VCaP (cell line): ENCODE results near the gene ADGRL2.

Source experiments
- H3K27ac ChIP-seq: fragments of 450-650 bp; 2 replicates; pipeline ENCODE4 v1.5.1; 2017
- TF ChIP-seq, protein P1 (sequence below): fragments of 450-650 bp; conservative IDR thresholded peaks from 2 replicates; pipeline ENCODE4 v1.5.1; 2017; ENCODE audit warnings: mild to moderate bottlenecking, moderate library complexity

The ADGRL2 gene

DNA sequence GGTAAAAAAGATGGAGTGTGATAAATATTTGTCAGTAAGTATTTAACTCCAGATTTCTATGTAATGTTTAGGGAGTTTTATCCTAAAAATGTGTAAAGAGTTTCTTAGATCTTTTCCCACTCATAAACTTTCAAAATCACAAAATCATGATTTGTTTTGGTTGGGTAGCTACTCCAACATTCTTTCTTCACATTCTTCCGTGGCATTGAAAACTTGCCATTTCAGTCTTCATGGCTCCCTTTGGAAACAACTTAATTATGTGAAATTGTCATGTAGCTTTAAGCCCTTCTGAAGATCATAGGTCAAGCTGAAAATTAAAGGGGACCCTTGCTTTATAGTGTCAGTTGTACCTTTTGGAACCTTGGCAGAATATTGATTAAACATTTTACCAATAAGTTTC lies 73.2 kb downstream of the ADGRL2 start:
- TF ChIP-seq, protein P1, sequence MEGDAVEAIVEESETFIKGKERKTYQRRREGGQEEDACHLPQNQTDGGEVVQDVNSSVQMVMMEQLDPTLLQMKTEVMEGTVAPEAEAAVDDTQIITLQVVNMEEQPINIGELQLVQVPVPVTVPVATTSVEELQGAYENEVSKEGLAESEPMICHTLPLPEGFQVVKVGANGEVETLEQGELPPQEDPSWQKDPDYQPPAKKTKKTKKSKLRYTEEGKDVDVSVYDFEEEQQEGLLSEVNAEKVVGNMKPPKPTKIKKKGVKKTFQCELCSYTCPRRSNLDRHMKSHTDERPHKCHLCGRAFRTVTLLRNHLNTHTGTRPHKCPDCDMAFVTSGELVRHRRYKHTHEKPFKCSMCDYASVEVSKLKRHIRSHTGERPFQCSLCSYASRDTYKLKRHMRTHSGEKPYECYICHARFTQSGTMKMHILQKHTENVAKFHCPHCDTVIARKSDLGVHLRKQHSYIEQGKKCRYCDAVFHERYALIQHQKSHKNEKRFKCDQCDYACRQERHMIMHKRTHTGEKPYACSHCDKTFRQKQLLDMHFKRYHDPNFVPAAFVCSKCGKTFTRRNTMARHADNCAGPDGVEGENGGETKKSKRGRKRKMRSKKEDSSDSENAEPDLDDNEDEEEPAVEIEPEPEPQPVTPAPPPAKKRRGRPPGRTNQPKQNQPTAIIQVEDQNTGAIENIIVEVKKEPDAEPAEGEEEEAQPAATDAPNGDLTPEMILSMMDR, result no peak
- H3K27ac ChIP-seq, result no peak overlapping the region

DNA sequence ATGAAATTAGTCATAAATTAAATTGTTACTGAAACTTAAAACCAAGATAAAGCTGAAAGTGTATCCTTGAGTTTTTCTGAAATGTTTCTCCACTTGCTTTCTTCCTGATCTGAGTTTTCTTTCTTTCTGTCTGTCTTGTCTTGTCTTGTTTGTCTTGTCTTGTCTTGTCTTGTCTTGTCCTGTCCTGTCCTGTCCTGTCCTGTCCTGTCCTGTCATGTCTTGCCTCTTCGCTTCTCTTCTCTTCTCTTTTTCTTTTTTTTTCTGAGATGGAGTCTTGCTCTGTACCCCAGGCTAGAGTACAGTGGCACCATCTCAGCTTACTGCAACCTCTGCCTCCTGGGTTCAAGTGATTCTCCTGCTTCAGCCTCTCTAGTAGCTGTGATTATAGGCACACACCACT lies 73.7 kb downstream of the ADGRL2 start:
- TF ChIP-seq, protein P1, result no peak
- peak overlapping the region; percentile 85; the same call in 1 of the 2 replicates for H3K27ac ChIP-seq

DNA sequence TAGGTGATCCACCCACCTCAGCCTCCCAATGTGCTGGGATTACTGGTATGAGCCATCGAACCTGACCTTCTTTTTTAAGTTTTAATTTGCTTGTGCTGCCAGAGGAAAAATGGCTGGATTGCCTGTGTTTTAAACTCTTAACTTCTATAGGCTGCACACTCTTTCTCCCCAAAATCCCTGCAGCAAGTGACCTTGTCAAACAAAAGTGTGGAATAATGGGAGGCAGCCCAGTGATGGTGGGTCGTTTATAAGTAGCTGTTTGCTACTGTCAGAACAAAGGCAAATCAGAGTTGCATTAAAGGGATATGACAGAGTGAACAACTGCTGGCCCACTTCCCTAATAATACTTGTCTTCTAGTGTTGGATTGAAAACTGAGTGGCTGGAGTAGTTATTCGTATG lies 74.2 kb downstream of the ADGRL2 start:
- peak overlapping the region; percentile 85; the same call in 1 of the 2 replicates for H3K27ac ChIP-seq
- TF ChIP-seq, protein P1, result no peak

DNA sequence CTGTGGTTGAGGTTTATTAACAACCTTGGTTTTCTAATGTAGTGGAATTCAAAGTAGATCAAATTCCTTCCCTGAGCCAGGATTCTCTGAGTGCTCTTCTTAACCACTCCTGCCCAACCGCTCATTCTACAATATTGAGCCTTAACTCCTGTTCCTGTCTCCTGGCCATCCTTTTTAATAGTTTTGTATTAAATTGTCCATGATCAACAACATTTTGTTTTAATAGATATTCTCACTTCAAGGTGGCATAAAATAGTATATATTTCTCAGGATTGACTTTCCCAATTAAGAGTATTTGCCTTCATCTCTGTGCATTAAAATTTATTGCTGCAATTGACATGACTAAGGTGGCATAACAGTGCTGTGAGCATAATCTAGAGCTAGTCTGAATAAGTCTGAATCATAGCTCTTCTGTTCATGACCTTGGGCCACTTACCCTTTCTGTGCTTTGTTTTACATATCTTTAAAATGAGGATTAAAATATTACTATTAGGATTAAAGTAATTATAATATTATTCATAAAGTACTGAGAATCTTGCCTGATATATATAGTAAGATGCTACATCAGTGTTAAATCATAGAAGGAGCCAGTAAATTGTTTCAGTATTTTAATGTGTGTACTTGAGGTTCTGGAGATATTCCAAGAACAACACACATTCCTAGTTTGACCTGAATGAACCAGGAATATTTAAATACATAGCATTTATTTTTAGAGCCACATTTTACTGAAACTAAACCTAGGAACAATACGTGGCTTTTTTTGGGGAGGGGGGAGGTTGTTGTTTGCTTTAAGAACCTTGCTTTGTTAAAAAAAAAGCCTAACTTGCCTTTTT lies 76.4 kb downstream of the ADGRL2 start:
- TF ChIP-seq, protein P1, result no peak
- peak overlapping the region; percentile 85 for H3K27ac ChIP-seq

DNA sequence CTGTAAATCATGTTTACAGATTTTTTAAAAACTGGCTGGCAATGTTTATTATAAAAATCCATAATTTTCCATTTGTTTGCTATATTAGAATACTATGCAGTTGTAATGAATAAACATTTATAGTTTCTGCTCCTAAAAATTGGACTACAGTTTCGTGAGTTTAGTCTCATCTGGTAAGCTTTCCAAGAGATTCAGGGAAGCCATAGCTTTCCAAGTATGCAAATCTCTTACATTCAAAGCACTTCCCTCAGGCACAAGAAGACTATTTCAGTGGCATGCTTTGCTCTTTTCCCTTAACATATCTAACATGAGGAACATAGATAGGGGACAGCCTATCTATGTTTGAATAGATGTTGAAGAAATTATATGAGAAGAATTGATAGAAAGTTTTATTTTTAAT lies 77.2 kb downstream of the ADGRL2 start:
- TF ChIP-seq, protein P1, result no peak
- peak overlapping the region; percentile 85 for H3K27ac ChIP-seq

DNA sequence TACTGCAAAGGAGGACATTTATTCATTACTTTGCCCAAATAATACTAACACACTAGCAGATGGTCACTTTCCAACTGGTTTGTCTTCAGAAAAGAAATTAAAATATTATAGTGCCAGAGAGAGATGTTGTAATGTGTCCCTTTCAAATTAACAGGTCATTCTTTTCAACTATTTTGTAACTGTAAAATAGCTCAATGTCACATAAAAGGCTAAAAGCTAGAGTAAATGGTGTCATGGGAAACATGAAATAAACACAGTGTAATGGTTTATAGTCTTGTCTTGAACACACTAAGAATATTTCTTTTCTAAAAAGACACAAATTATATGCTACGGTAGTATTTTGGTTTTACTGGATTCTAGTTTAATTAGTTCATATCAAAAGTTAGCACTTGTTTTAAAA lies 77.8 kb downstream of the ADGRL2 start:
- TF ChIP-seq, protein P1, result no peak
- H3K27ac ChIP-seq, result peak overlapping the region; percentile 85

DNA sequence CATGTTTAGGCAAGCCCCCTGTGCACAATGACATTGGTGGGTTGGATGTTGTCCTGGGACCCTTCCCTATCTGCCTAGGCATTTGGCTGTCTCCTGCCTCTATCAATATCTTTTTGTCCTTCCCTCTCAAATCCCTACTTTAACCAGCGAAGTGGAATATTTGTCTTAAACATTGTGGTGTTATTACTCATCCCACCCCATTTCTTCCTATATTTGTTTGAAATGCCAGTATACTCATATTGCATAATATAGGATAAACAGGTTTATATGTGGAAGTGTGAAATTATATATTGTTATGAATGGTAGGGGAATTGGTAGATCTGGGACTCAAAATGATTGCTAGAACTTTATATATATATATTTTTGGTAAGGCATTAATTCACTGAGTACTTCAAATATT lies 80.0 kb downstream of the ADGRL2 start:
- TF ChIP-seq, protein P1, result no peak
- H3K27ac ChIP-seq, result peak overlapping the region; percentile 85; the same call in 1 of the 2 replicates
